Activated naive CD4-positive, alpha-beta T cell (primary cell): ENCODE data around the gene HADHB.
A peak's percentile ranks its signal among the peaks of the same experiment; 100 is the strongest.
"Not testable (repeated sequence)": the region's sequence is repeated elsewhere in the genome, so short reads cannot be mapped to it uniquely, and the experiment has no call there.

Source experiments
- DNase-seq, 4 experiments: peaks; one replicate each; lab custom pipeline; 2025; lab: John Stamatoyannopoulos, UW

Gene HADHB

GRCh38 chr2:26245231-26245732 is 543 bp downstream of the HADHB start:
- peak in 3 of 4 experiments; percentile 14 to 28 (median 28) for DNase-seq

GRCh38 chr2:26245810-26246209 is 1.1 kb downstream of the HADHB start:
- DNase-seq = no peak

- DNase-seq = no peak
Measured at GRCh38 chr2:26246818-26247217, 2.1 kb downstream of the HADHB start.

GRCh38 chr2:26249625-26250024 is 4.9 kb downstream of the HADHB start:
- DNase-seq = no peak

GRCh38 chr2:26251893-26252292 is 7.2 kb downstream of the HADHB start:
- DNase-seq = no peak

- DNase-seq = no peak
Measured at GRCh38 chr2:26255759-26256384, 11.1 kb downstream of the HADHB start.

- DNase-seq = not testable (repeated sequence)
Measured at GRCh38 chr2:26258836-26259235, 14.1 kb downstream of the HADHB start.

GRCh38 chr2:26268213-26268612 is 23.5 kb downstream of the HADHB start:
- no peak for DNase-seq

- DNase-seq = not testable (repeated sequence)
Measured at GRCh38 chr2:26268670-26269385, 24.1 kb downstream of the HADHB start.

GRCh38 chr2:26269571-26270158 is 24.9 kb downstream of the HADHB start:
- DNase-seq = no peak

GRCh38 chr2:26270373-26270772 is 25.6 kb downstream of the HADHB start:
- DNase-seq = no peak

GRCh38 chr2:26273501-26273900 is 28.8 kb downstream of the HADHB start:
- no peak for DNase-seq

- no peak for DNase-seq
Measured at GRCh38 chr2:26274058-26274613, 29.4 kb downstream of the HADHB start.

- no peak for DNase-seq
Measured at GRCh38 chr2:26276484-26277227, 31.9 kb downstream of the HADHB start.

- no peak for DNase-seq
Measured at GRCh38 chr2:26279886-26280285, 35.1 kb downstream of the HADHB start.

GRCh38 chr2:26281226-26281625 is 36.5 kb downstream of the HADHB start:
- no peak for DNase-seq

GRCh38 chr2:26283606-26284005 is 38.9 kb downstream of the HADHB start:
- no peak for DNase-seq

GRCh38 chr2:26284132-26284531 is 39.4 kb downstream of the HADHB start:
- no peak for DNase-seq

GRCh38 chr2:26285931-26286330 is 41.2 kb downstream of the HADHB start:
- DNase-seq = no peak

- no peak for DNase-seq
Measured at GRCh38 chr2:26290001-26290400, 45.3 kb downstream of the HADHB start.

GRCh38 chr2:26292646-26293045 is 47.9 kb downstream of the HADHB start:
- no peak for DNase-seq

- DNase-seq = no peak
Measured at GRCh38 chr2:26295511-26295910, 50.8 kb downstream of the HADHB start.
